Karpas-422 (cell line): Measurements from ENCODE around the gene UBP1. TPM values are rescaled to one million over a fixed set of nuclear protein-coding genes. Genes with fewer than 3 reads are reported as not detected.
"Not testable (repeated sequence)": the region's sequence is repeated elsewhere in the genome, so short reads cannot be mapped to it uniquely, and the experiment has no call there.

Experiments used
- DNase-seq: peaks from one replicate; pipeline ENCODE4 v3.0.0-alpha.2; 2015
- H2AFZ ChIP-seq: fragments of 200-600 bp; sonication (generic); 2 replicates; pipeline ENCODE4 v1.6.1; 2014; ENCODE audit warnings: antibody characterized with exemption, low read length, mixed read lengths
- H3K27ac ChIP-seq: fragments of 200-600 bp; sonication (generic); 2 replicates; pipeline ENCODE4 v1.5.1; 2014; ENCODE audit warnings: mild to moderate bottlenecking, low read length, moderate library complexity
- H3K27me3 ChIP-seq: fragments of 200-600 bp; sonication (generic); 2 replicates; pipeline ENCODE4 v1.6.1; 2014; ENCODE audit warnings: low read length, mixed read lengths
- H3K36me3 ChIP-seq: fragments of 200-600 bp; sonication (generic); 2 replicates; pipeline ENCODE4 v1.6.1; 2014; ENCODE audit warnings: low read length, mixed read lengths; ENCODE audit not compliant: insufficient read depth
- H3K4me1 ChIP-seq: fragments of 200-600 bp; sonication (generic); 2 replicates; pipeline ENCODE4 v1.6.1; 2014; ENCODE audit warnings: mild to moderate bottlenecking, low read length, mixed read lengths
- H3K4me2 ChIP-seq: fragments of 200-600 bp; sonication (generic); 2 replicates; pipeline ENCODE4 v1.6.1; 2014; ENCODE audit warnings: low read length, low read depth, mild to moderate bottlenecking; ENCODE audit not compliant: poor library complexity, severe bottlenecking
- H3K4me3 ChIP-seq: fragments of 200-600 bp; sonication (generic); 2 replicates; pipeline ENCODE4 v1.5.1; 2014; ENCODE audit warnings: mild to moderate bottlenecking, antibody characterized with exemption, low read length, mixed read lengths
- H3K79me2 ChIP-seq: fragments of 200-600 bp; sonication (generic); 2 replicates; pipeline ENCODE4 v1.6.1; 2014; ENCODE audit warnings: mild to moderate bottlenecking, low read length, mixed read lengths
- H3K9ac ChIP-seq: fragments of 200-600 bp; sonication (generic); 2 replicates; pipeline ENCODE4 v1.6.0; 2014; ENCODE audit warnings: low read length
- H3K9me2 ChIP-seq: fragments of 200-600 bp; sonication (generic), shearing (Covaris generic); replicated peaks from 2 replicates; pipeline ENCODE4 v1.6.0; 2014; ENCODE audit warnings: mild to moderate bottlenecking, low read length, moderate library complexity; ENCODE audit not compliant: insufficient read depth
- H3K9me3 ChIP-seq: fragments of 300-700, 200-600 bp; sonication (generic); 2 replicates; pipeline ENCODE4 v1.6.1; 2014; ENCODE audit warnings: low read length, mixed read lengths
- H4K20me1 ChIP-seq: fragments of 200-600 bp; sonication (generic); 2 replicates; pipeline ENCODE4 v1.6.1; 2014; ENCODE audit warnings: mild to moderate bottlenecking, antibody characterized with exemption, low read length, low read depth; ENCODE audit not compliant: insufficient read depth
- total RNA-seq: library from RNA; depleted of rRNA; stranded (reverse); fragments of >200 nt; shearing (Covaris generic); gene quantifications from 2 replicates; pipeline ENCODE4 v1.2.3, GENCODE V29; 2014; ENCODE audit warnings: low replicate concordance

UBP1 gene
- total RNA-seq, 1 experiment from 2014 or later, result 95.7 TPM

DNA sequence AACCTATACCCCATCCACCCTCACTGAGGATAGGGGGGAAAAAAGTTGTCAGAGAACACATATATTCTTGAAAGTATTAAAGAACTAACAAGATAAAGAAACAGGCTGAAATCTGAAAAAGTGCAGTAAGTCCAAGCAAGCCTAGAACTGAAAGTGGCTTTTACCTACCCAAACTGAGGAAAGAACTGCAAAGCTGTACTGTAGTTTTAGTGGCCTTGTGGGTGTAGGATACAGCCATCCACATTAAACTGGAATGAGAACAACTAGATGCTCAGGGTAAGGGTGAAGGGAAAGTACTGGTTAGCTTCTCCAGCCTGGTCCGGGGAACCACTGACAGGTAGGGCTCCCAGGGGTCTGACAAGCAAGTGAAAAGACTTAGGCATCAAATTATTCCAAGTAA, 10.1 kb downstream of the UBP1 start:
- no peak overlapping the region for H3K9ac ChIP-seq
- peaks cover 73% of the 10 kb centered on the region for H4K20me1 ChIP-seq
- H3K4me1 ChIP-seq, result peaks cover 46% of the 10 kb centered on the region
- H3K9me2 ChIP-seq, result no peaks in the 10 kb centered on the region
- no peak overlapping the region for H3K4me2 ChIP-seq
- no peak overlapping the region for H2AFZ ChIP-seq
- no peak overlapping the region for H3K27ac ChIP-seq
- no peaks in the 10 kb centered on the region for H3K9me3 ChIP-seq
- DNase-seq, result no peak
- H3K79me2 ChIP-seq, result peaks cover 99% of the 10 kb centered on the region
- H3K27me3 ChIP-seq, result no peaks in the 10 kb centered on the region
- H3K36me3 ChIP-seq, result peaks cover 11% of the 10 kb centered on the region; the same call in 1 of the 2 replicates
- no peak overlapping the region for H3K4me3 ChIP-seq

DNA sequence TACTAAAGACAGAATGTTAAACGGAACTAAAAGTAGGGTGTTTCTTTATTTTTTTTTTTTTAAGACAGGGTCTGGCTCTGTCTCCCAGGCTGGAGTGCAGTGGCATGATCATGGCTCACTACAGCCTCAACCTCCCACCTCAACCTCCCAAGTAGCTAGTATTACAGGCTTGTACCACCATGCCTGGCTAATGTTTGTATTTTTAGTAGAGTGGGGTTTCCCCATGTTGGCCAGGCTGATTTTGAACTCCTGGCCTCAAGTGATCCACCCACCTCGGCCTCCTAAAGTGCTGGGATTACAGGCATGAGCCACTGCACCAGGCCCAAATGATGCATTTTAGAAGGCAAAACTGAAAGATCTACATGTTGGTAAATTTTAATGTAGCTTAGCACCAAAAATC, 10.9 kb downstream of the UBP1 start:
- DNase-seq, H3K9me2 ChIP-seq, H3K9me3 ChIP-seq, H3K4me2 ChIP-seq, H3K27me3 ChIP-seq, H3K9ac ChIP-seq, H2AFZ ChIP-seq, H3K4me3 ChIP-seq, H3K27ac ChIP-seq: not testable (repeated sequence)
- peaks cover 99% of the 10 kb centered on the region for H3K79me2 ChIP-seq
- peaks cover 68% of the 10 kb centered on the region for H4K20me1 ChIP-seq
- H3K4me1 ChIP-seq, result peaks cover 41% of the 10 kb centered on the region
- peaks cover 17% of the 10 kb centered on the region; the same call in 1 of the 2 replicates for H3K36me3 ChIP-seq

DNA sequence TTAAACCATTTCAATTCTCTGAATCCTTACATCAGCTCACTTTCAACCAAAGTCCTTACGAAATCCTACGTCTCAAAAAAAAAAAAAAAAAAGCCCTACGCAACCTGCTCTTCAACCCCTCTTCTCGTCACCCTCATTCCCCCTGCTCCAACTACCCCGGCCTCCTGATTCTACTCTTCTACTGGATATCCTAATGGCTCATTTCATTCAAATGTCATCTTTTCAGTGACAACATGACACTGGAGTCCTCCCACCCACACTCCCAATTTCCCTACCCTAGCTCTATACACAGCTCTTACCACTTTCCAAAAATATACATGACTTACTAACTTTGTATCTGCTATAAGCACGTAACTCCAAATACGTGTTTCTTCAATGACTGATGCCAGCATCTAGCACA, 11.5 kb downstream of the UBP1 start:
- Histone ChIP-seq H3K27ac (no peak overlapping the region), H3K4me2 (no peak overlapping the region), H3K9me2 (no peaks in the 10 kb centered on the region), H3K27me3 (no peaks in the 10 kb centered on the region), H3K9me3 (no peaks in the 10 kb centered on the region), H2AFZ (no peak overlapping the region), H3K36me3 (peaks cover 23% of the 10 kb centered on the region; the same call in 1 of the 2 replicates), H3K4me1 (peaks cover 36% of the 10 kb centered on the region), H3K9ac (no peak overlapping the region), H4K20me1 (peaks cover 68% of the 10 kb centered on the region), H3K79me2 (peaks cover 99% of the 10 kb centered on the region), H3K4me3 (no peak overlapping the region)
- no peak for DNase-seq

DNA sequence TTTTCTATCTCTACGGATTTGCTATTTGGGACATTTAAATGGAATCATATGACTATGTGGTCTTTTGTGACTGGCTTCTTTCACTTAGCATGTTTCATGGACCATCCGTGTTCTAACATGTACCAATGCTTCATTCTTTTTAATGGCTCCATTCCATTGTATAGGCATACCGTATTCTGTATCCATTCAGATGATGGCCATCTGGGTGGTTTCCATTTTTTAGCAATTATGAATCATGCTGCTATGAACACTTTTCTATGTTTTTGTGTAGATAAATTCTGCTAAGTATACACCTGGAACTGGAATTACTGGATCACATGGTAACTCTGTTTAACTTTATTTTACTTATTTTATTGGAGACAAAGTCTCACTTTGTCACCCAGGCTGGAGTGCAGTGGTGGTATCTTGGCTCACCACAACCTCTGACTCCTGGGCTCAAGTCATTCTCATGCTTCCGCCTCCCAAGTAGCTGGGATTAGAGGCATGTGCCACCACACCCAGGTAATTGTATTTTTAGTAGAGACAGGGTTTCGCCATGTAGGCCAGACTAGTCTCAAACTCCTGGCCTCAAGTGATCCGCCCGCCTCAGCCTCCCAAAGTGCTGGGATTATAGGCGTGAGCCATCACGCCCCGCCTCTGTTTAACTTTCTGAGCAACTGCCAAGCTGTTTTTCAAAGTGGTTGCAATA, 13.4 kb downstream of the UBP1 start:
- no peak overlapping the region for H3K9ac ChIP-seq
- peaks cover 23% of the 10 kb centered on the region for H3K4me1 ChIP-seq
- H3K36me3 ChIP-seq, result peaks cover 36% of the 10 kb centered on the region
- no peak overlapping the region for H2AFZ ChIP-seq
- peaks cover 58% of the 10 kb centered on the region for H4K20me1 ChIP-seq
- H3K4me3 ChIP-seq, result no peak overlapping the region
- DNase-seq, result no peak
- H3K27me3 ChIP-seq, result no peaks in the 10 kb centered on the region
- no peaks in the 10 kb centered on the region for H3K9me2 ChIP-seq
- no peak overlapping the region for H3K4me2 ChIP-seq
- H3K27ac ChIP-seq, result no peak overlapping the region
- peaks cover 99% of the 10 kb centered on the region for H3K79me2 ChIP-seq
- H3K9me3 ChIP-seq, result no peaks in the 10 kb centered on the region

DNA sequence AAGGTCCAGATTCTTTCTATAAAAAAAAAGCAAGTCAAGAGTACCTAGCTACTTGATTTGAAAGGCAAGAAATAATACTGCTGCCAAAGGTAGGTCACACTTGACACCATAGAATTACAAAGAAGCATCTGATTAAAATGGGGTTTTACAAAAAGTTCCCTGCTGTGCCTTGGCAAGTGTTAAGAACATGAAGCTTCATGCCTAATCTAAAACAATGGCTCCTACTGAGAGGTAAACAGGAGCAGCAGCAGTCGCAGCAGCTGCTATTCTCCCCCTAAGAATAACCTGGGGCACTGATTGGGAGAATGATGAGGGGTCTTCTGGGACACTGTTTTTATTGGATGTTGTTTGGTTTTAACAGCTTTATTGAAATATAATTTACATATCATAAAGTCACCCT, 14.1 kb downstream of the UBP1 start:
- no peaks in the 10 kb centered on the region for H3K9me2 ChIP-seq
- DNase-seq, result no peak
- no peak overlapping the region for H3K4me2 ChIP-seq
- H3K9me3 ChIP-seq, result no peaks in the 10 kb centered on the region
- no peaks in the 10 kb centered on the region for H3K27me3 ChIP-seq
- H3K4me1 ChIP-seq, result peaks cover 17% of the 10 kb centered on the region
- peaks cover 99% of the 10 kb centered on the region for H3K79me2 ChIP-seq
- no peak overlapping the region for H3K4me3 ChIP-seq
- no peak overlapping the region for H3K9ac ChIP-seq
- no peak overlapping the region for H3K27ac ChIP-seq
- H3K36me3 ChIP-seq, result peaks cover 43% of the 10 kb centered on the region
- H2AFZ ChIP-seq, result no peak overlapping the region
- H4K20me1 ChIP-seq, result peaks cover 57% of the 10 kb centered on the region

DNA sequence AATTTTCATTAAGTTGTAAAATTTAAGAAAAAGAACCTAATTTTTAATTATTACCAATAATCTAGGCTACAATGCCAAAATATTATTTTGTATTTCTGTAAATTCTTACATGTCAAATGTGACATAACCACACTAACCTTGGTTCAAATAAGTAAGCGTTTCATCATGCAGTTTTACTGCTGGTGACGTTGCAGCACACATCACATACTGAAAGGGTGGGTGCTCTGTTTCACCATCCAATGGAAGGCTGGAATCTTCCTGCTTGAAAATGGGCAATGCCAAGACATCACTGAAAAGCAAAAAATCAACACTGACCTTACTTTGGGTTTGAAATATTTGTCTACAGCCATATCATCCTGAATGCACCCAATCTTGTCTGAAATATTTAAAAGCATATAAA, 14.8 kb downstream of the UBP1 start:
- no peak for DNase-seq
- Histone ChIP-seq H3K4me1 (peaks cover 11% of the 10 kb centered on the region), H3K36me3 (peaks cover 48% of the 10 kb centered on the region)

DNA sequence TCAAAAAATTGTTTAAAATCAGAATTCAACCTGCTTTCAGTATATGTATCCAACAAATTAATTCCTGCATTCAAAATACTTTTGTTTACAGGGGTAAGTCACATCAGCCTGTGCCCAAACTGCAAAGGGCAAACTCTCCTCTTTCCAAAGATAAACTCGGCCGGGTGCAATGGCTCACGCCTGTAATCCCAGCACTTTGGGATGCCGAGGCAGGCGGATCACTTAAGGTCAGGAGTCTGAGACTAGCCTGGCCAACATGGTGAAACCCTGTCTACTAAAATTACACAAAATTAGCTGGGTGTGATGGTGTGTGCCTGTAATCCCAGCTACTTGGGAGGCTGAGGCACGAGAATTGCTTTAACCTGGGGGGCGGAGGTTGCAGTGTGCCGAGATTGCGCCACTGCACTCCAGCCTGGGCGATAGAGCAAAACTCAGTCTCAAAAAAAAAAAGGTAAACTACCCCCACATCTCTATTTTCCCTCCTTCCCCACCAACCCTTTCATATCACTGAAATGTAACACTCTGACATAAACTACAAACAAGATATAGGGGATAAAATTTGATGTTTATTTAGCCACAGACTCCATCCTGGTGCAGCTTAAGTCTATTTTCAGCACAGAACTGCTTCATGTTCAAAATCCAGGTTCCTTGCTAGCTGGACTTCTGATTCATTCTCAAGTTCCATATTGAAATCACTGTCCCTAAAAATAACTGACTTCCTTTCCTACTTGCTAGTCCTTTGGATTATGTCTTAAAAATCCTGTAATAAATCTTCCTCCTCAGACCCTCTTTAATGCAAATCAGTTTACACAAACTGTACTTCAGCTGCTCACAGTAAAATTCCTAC, 15.4 kb downstream of the UBP1 start:
- no peaks in the 10 kb centered on the region for H3K9me2 ChIP-seq
- DNase-seq, result no peak
- H2AFZ ChIP-seq, result no peak overlapping the region
- no peak overlapping the region for H3K4me2 ChIP-seq
- no peaks in the 10 kb centered on the region for H3K27me3 ChIP-seq
- peaks cover 48% of the 10 kb centered on the region for H4K20me1 ChIP-seq
- no peaks in the 10 kb centered on the region for H3K9me3 ChIP-seq
- H3K9ac ChIP-seq, result no peak overlapping the region
- H3K79me2 ChIP-seq, result peaks cover 99% of the 10 kb centered on the region
- H3K4me3 ChIP-seq, result no peak overlapping the region
- H3K4me1 ChIP-seq, result peaks cover 5% of the 10 kb centered on the region; the same call in 1 of the 2 replicates
- peaks cover 51% of the 10 kb centered on the region for H3K36me3 ChIP-seq
- no peak overlapping the region for H3K27ac ChIP-seq

More for the DNA sequence above, 14.8 kb downstream of the UBP1 start:
- Histone ChIP-seq H3K27me3 (no peaks in the 10 kb centered on the region), H3K9ac (no peak overlapping the region), H4K20me1 (peaks cover 54% of the 10 kb centered on the region), H3K9me3 (no peaks in the 10 kb centered on the region), H3K4me3 (no peak overlapping the region), H3K4me2 (no peak overlapping the region), H3K9me2 (no peaks in the 10 kb centered on the region), H2AFZ (no peak overlapping the region), H3K27ac (no peak overlapping the region), H3K79me2 (peaks cover 99% of the 10 kb centered on the region)

DNA sequence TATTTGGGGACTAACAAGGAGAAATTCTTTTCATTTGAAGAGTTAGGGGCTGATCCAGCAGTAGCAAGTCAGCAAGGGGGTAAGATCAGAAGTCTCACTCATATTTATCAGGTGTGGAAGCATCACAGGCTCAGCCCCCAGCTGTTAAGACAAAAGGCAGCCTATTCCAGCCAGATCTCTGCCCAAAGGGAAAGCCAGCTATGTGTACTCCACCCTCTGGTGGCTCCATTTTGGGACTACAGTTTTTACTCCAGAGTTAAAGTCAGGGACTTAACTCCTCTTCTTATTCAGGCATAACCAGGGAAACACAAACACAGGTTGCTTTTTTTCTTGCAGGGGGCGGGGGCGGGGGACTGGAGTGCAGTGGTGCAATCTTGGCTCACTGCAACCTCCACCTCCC, 19.2 kb downstream of the UBP1 start:
- Histone ChIP-seq H2AFZ (no peak overlapping the region), H3K9me3 (no peaks in the 10 kb centered on the region), H3K9ac (no peak overlapping the region), H4K20me1 (peaks cover 17% of the 10 kb centered on the region), H3K4me1 (no peaks in the 10 kb centered on the region), H3K27ac (no peak overlapping the region), H3K4me2 (no peak overlapping the region), H3K9me2 (no peaks in the 10 kb centered on the region), H3K27me3 (no peaks in the 10 kb centered on the region), H3K79me2 (peaks cover 91% of the 10 kb centered on the region), H3K4me3 (no peak overlapping the region), H3K36me3 (peaks cover 62% of the 10 kb centered on the region)
- no peak for DNase-seq
